ENCODE measurements around the gene BAX. TPM values are rescaled to one million over a fixed set of nuclear protein-coding genes. Genes with fewer than 3 reads are reported as not detected.

The BAX gene
- total RNA-seq, 1 experiment from 2014 or later, result 107 TPM

DNA sequence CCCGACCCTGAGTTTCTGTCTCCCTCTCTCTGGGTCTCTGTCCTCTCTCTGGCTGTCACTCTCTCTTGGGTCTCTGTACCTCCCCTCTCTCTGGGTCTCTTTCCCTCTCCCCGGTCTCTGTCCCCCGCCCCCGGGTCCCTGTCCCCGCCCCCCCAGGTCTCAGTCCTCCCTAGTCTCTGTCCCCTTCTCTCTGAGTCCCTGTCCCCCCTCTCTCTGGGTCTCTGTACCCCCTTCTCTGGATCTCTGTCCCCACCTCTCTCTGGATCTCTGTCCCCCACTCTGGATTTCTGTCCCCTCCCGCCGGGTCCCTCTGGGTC is 8.1 kb downstream of the BAX start:
- ChIA-PET POLR2A (interaction anchor here (0.5 to 1.5 kb wide), 8 partner anchors 8 to 927 kb away, joined by 4 to 8 read pairs (median 5); partner anchors contain the start of genes GYS1, HSD17B14, NUCB1 and PPP1R15A), CTCF (interaction anchor here (0.7 to 1.5 kb wide), 5 partner anchors 8 to 118 kb away, joined by 3 to 9 read pairs (median 6); partner anchors contain the start of genes NUCB1, PPP1R15A and RUVBL2)
- TF ChIP-seq CTCF (IDR thresholded peaks at IDR 0.05; ENCODE audit: insufficient read depth in 1 of 2, low read depth in 1 of 2, low read length in 1 of 2, severe bottlenecking in 1 of 2, unreplicated experiment in 1 of 2), result no peak
- Histone ChIP-seq H3K36me3 (ENCODE audit: control insufficient read depth, insufficient read depth, low read length) (peaks cover 8% of the 10 kb centered on the region), H3K27me3 (replicated peaks; ENCODE audit: control insufficient read depth, insufficient read depth, low read length) (no peaks in the 10 kb centered on the region), H3K9me3 (0 out of 2 replicates have a peak, but pooled peaks cover 3% of the 10 kb centered on the region), H3K4me3 (ENCODE audit: low read depth, low read length) (peak overlapping the region; percentile 95), H3K4me1 (peaks cover 33% of the 10 kb centered on the region)
- Mint-ChIP-seq H3K27ac (ENCODE audit: unreplicated experiment) (peak overlapping the region; percentile 96), H3K4me1 (ENCODE audit: low read depth, unreplicated experiment) (peaks cover 35% of the 10 kb centered on the region), H3K36me3 (ENCODE audit: insufficient read depth, unreplicated experiment) (peaks cover 86% of the 10 kb centered on the region), H3K4me3 (ENCODE audit: unreplicated experiment) (peak overlapping the region; percentile 96), H3K27me3 (ENCODE audit: insufficient read depth, unreplicated experiment) (no peaks in the 10 kb centered on the region), H3K9me3 (ENCODE audit: unreplicated experiment) (no peaks in the 10 kb centered on the region)
- BruUV-seq (replicated peaks), result no TSS peak
- intact Hi-C loops (cut with micrococcal nuclease; ENCODE audit: unreplicated experiment), result loop anchor here (1.0 to 5.0 kb wide), 7 partner anchors 30 to 326 kb away; partner anchors contain the start of genes DBP, DHDH, GYS1 and NUCB1
- DNase-seq, result peak in 1 of 2 experiments; percentile 44

GRCh38 chr19:48963371-48964204 is 8.9 kb downstream of the BAX start:
- ChIA-PET POLR2A (interaction anchor here (0.7 to 2.2 kb wide), 17 partner anchors 9 to 676 kb away, joined by 3 to 16 read pairs (median 5); partner anchors contain the start of genes BAX, DHDH, GYS1 and NUCB1), CTCF (interaction anchor here (0.6 to 1.5 kb wide), 7 partner anchors 30 to 168 kb away, joined by 3 to 16 read pairs (median 4); partner anchors contain the start of genes DHDH, NUCB1 and RUVBL2)
- Mint-ChIP-seq H3K27ac (ENCODE audit: unreplicated experiment) (peak overlapping the region; percentile 96), H3K9me3 (ENCODE audit: unreplicated experiment) (no peaks in the 10 kb centered on the region), H3K4me3 (ENCODE audit: unreplicated experiment) (peak overlapping the region; percentile 96), H3K27me3 (ENCODE audit: insufficient read depth, unreplicated experiment) (no peaks in the 10 kb centered on the region), H3K36me3 (ENCODE audit: insufficient read depth, unreplicated experiment) (peaks cover 87% of the 10 kb centered on the region), H3K4me1 (ENCODE audit: low read depth, unreplicated experiment) (peaks cover 40% of the 10 kb centered on the region)
- Histone ChIP-seq H3K36me3 (ENCODE audit: control insufficient read depth, insufficient read depth, low read length) (peaks cover 11% of the 10 kb centered on the region), H3K4me1 (peaks cover 33% of the 10 kb centered on the region), H3K4me3 (ENCODE audit: low read depth, low read length) (peak overlapping the region; percentile 95), H3K9me3 (0 out of 2 replicates have a peak, but pooled peaks cover 3% of the 10 kb centered on the region), H3K27me3 (replicated peaks; ENCODE audit: control insufficient read depth, insufficient read depth, low read length) (no peaks in the 10 kb centered on the region)
- no TSS peak for BruUV-seq (replicated peaks)
- TF ChIP-seq CTCF (IDR thresholded peaks at IDR 0.05; ENCODE audit: insufficient read depth in 1 of 2, low read depth in 1 of 2, low read length in 1 of 2, severe bottlenecking in 1 of 2, unreplicated experiment in 1 of 2), result no peak
- intact Hi-C loops (cut with micrococcal nuclease; ENCODE audit: unreplicated experiment), result loop anchor here (1.0 to 5.0 kb wide), 7 partner anchors 29 to 326 kb away; partner anchors contain the start of genes DBP, DHDH, GYS1 and NUCB1
- peak; percentile 92 to 96 for DNase-seq

Data from Caco-2 (cell line).